Ishikawa (cell line): ENCODE measurements around the gene CELA2B.

ENCODE experiments used
- CEBPB ChIP-seq: IDR thresholded peaks from 2 replicates; pipeline ENCODE4 v1.6.1; 2012
- RAD21 ChIP-seq: IDR thresholded peaks from 2 replicates; pipeline ENCODE4 v1.6.1; 2012; ENCODE audit warnings: low read depth
- TAF1 ChIP-seq: IDR thresholded peaks from 2 replicates; pipeline ENCODE4 v1.6.1; 2012; ENCODE audit warnings: low read depth, mild to moderate bottlenecking
- TCF12 ChIP-seq: IDR thresholded peaks from 2 replicates; pipeline ENCODE4 v1.6.1; 2012; ENCODE audit warnings: low read depth

GRCh38 chr1:15493869-15494390, 18.0 kb downstream of the CELA2B start:
- no peak for TF ChIP-seq TCF12
- no peak for TF ChIP-seq RAD21
- no peak for TF ChIP-seq TAF1
- no peak for TF ChIP-seq CEBPB
